GM19463 (cell line): ENCODE results near the gene TLR9.

ENCODE experiments used
- ATAC-seq: cut with Tn5 transposase; IDR thresholded peaks from one replicate; pipeline ENCODE4 v1.9.1; 2021; ENCODE audit warnings: mild to moderate bottlenecking, moderate library complexity; ENCODE audit not compliant: unreplicated experiment

Gene TLR9

GRCh38 chr3:52232279-52233107 is 7.0 kb upstream of the TLR9 start:
- no peak for ATAC-seq

- ATAC-seq = peak; percentile 63
These were observed 6.2 kb upstream of the TLR9 start for GRCh38 chr3:52231502-52232278.

- ATAC-seq = no peak
These were observed 5.5 kb upstream of the TLR9 start for GRCh38 chr3:52230889-52231499.

- ATAC-seq = no peak
These were observed 5.0 kb upstream of the TLR9 start for GRCh38 chr3:52230461-52230860.

GRCh38 chr3:52229656-52230055 is 4.2 kb upstream of the TLR9 start:
- no peak for ATAC-seq

GRCh38 chr3:52228751-52229291 is 3.4 kb upstream of the TLR9 start:
- ATAC-seq = no peak

GRCh38 chr3:52228266-52228665 is 2.8 kb upstream of the TLR9 start:
- no peak for ATAC-seq

- ATAC-seq = no peak
These were observed 2.3 kb upstream of the TLR9 start for GRCh38 chr3:52227766-52228165.

- ATAC-seq = no peak
These were observed 1.7 kb upstream of the TLR9 start for GRCh38 chr3:52227117-52227516.

GRCh38 chr3:52226229-52226817 is 878 bp upstream of the TLR9 start:
- ATAC-seq = no peak

- ATAC-seq = no peak
These were observed 1.7 kb downstream of the TLR9 start for GRCh38 chr3:52223449-52224408.

GRCh38 chr3:52222319-52223221 is 2.9 kb downstream of the TLR9 start:
- no peak for ATAC-seq

- no peak for ATAC-seq
These were observed 3.7 kb downstream of the TLR9 start for GRCh38 chr3:52221563-52222318.

GRCh38 chr3:52221141-52221562 is 4.3 kb downstream of the TLR9 start:
- no peak for ATAC-seq

- no peak for ATAC-seq
These were observed 4.9 kb downstream of the TLR9 start for GRCh38 chr3:52220380-52221026.

GRCh38 chr3:52218937-52219650 is 6.4 kb downstream of the TLR9 start:
- no peak for ATAC-seq

GRCh38 chr3:52218454-52218853 is 7.0 kb downstream of the TLR9 start:
- no peak for ATAC-seq
